Peyer's patch (tissue), 4 donors: Measurements from ENCODE around the gene CACNA2D2.
A peak's percentile ranks its signal among the peaks of the same experiment; 100 is the strongest.

Experiments
- POLR2A ChIP-seq, 2 donors: fragments of 450-650 bp; IDR thresholded peaks; one replicate each; pipeline ENCODE4 v1.5.1; 2017; ENCODE audit warnings: antibody characterized with exemption in 2 of 2, mild to moderate bottlenecking in 2 of 2, moderate library complexity in 2 of 2
- TF ChIP-seq, protein P1 (sequence below), 6 experiments: fragments of 450-650 bp in 4 of 6; fragments of 200-600 bp in 2 of 6; sonication (generic) in 1 of 6; IDR thresholded peaks; one replicate each; pipeline ENCODE4 v1.5.1; 2017 to 2019; ENCODE audit warnings: antibody characterized with exemption in 6 of 6, mild to moderate bottlenecking in 3 of 6, moderate library complexity in 1 of 6

DNA sequence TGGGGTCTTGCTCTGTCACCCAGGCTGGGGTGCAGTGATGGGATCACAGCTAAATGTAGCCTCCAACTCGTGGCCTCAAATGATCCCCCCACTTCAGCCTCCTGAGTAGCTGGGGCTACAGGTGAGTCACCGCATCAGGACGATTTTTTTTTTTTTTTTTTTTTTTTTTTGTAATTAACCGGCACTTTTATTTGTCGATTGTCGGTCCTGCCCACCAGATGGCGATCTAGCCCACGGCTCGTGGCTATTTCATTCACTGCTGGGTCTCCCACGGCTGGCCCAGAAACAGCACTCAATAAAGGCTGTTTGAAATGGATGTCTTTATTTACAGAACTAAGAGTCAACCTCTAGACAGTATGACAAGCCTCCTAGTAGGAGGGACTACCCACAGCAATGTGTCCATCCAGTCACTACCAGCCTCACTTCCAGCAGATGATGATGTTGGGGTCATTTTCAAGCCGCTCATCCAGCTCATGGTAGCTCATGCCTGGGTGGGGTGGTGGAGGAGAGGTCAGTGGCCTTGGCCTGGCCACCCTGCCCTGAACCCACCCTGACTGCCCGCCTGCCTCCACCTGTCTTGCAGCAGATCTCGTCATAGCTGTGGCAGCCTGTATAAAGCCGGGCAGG lies 156.1 kb downstream of the CACNA2D2 start:
- TF ChIP-seq, protein P1, sequence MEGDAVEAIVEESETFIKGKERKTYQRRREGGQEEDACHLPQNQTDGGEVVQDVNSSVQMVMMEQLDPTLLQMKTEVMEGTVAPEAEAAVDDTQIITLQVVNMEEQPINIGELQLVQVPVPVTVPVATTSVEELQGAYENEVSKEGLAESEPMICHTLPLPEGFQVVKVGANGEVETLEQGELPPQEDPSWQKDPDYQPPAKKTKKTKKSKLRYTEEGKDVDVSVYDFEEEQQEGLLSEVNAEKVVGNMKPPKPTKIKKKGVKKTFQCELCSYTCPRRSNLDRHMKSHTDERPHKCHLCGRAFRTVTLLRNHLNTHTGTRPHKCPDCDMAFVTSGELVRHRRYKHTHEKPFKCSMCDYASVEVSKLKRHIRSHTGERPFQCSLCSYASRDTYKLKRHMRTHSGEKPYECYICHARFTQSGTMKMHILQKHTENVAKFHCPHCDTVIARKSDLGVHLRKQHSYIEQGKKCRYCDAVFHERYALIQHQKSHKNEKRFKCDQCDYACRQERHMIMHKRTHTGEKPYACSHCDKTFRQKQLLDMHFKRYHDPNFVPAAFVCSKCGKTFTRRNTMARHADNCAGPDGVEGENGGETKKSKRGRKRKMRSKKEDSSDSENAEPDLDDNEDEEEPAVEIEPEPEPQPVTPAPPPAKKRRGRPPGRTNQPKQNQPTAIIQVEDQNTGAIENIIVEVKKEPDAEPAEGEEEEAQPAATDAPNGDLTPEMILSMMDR (IDR thresholded peaks at IDR 0.05): peak in 5 of 6 experiments; percentile 54 to 72 (median 60)
- TF ChIP-seq POLR2A (IDR thresholded peaks at IDR 0.05): no peak
